GM04503 (cell line): ENCODE results near the gene CYBA.
"Not testable (repeated sequence)": the region's sequence is repeated elsewhere in the genome, so short reads cannot be mapped to it uniquely, and the experiment has no call there.

Experiments used
- DNase-seq: peaks from one replicate; pipeline ENCODE4 v3.0.0-alpha.2; 2012; ENCODE audit warnings: low read depth

Gene CYBA

DNA sequence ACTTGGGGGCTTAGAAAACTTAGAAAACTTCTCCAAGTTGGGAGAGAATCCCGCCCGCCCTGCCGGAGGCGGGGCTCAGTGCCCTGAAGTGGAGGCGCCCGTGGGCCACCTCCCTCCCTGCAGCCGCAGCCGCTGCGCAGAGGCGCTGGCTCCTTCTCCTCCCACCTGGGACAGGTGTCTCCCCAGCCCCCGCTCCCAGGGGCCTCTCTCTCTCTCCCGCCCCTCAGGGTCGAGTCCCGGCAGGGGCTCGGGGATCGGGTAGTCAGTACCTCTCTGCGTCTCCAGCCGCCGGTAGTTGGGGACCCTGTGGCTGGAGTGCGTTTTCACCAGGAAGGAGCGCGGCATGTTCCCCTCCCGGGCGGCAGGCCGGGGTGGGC, 35.2 kb upstream of the CYBA start:
- DNase-seq = no peak

GRCh38 chr16:88685156-88686061, 34.6 kb upstream of the CYBA start:
- no peak for DNase-seq

GRCh38 chr16:88684569-88685155, 33.8 kb upstream of the CYBA start:
- no peak for DNase-seq

GRCh38 chr16:88681709-88682451, 31.0 kb upstream of the CYBA start:
- no peak for DNase-seq

- DNase-seq = no peak
Observed at GRCh38 chr16:88681084-88681680, 30.3 kb upstream of the CYBA start.

DNA sequence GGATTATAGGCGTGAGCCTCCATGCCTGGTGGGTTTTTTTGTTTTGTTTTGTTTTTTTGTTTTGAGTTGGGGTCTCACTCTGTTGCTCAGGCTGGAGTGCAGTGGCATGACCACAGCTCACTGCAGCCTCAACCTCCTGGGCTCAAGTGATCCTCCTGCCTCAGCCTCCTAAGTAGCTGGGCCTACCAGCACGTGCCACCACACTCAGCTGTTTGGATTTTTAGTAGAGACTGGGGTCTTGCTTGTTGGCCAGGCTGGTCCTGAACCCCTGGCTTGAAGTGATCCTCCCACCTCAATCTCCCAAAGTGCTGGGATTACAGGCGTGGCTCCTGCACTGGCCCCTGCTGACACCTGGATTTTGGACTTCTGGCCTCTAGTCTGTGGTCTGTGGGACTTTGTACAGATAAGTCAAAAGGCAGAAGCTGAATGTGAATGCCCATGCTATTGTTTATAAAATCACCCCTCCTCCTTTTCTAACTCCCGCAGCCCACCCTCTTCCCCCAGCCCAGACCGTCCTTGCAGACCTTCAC, 29.8 kb upstream of the CYBA start:
- no peak for DNase-seq

GRCh38 chr16:88678224-88678979, 27.5 kb upstream of the CYBA start:
- no peak for DNase-seq

DNA sequence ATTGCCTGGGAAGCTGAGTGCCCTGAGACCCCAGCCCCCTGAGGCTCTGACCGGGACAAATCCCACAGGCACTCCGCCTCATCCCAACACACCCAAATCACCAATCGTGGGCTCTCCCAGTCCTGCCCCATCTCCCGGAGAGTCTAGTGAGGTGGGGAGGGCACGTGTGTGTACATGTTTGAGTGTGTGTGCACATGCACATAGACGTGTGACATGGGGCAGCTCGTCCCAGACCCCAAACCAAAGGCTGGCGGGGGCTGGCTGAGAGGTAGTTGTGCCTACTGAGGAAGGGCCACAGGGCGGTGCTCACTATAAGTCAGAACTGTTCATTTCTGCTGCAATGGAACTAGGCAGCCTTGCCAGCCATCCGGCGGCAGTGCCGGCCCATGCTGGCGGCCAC, 26.9 kb upstream of the CYBA start:
- DNase-seq = no peak

GRCh38 chr16:88676502-88677242, 25.8 kb upstream of the CYBA start:
- DNase-seq = no peak

GRCh38 chr16:88673716-88674379, 23.0 kb upstream of the CYBA start:
- no peak for DNase-seq

GRCh38 chr16:88672776-88673175, 21.9 kb upstream of the CYBA start:
- DNase-seq = no peak

DNA sequence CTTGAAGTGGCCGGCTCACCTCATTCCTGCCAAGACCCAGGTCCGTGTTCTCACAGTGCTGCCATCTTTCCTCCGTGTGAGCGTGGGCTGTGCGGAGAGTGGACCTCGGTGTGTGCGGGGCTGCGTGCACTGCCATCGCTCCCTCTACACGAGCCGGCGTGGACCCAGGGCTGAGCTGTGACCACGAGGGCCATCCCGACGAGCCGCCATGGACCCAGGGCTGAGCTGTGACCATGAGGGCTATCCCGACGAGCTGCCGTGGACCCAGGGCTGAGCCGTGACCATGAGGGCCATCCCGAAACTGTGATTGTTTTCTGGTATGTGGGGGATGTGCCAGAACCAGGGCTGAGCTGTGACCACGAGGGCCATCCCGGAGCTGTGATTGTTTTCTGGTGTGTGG, 21.0 kb upstream of the CYBA start:
- DNase-seq = no peak

DNA sequence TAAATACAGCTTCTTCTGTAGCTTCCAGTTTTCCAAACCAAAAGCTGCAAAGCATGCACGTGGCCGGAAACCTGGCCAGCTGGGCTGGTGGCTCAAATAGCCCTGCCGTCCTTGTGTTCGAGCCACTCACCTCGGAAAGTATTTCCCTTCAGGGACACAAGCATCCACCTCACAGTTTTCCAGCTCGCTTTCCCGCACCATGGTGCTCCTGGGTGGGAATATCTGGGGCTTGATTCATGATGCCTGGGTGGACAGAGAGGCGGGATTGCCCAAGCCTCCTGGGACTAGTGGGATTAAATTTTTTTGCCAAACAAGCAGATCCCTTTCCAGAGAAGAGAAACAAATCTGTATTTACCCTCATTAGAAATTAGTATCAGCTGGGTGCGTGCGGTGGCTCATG, 19.1 kb upstream of the CYBA start:
- DNase-seq = no peak

DNA sequence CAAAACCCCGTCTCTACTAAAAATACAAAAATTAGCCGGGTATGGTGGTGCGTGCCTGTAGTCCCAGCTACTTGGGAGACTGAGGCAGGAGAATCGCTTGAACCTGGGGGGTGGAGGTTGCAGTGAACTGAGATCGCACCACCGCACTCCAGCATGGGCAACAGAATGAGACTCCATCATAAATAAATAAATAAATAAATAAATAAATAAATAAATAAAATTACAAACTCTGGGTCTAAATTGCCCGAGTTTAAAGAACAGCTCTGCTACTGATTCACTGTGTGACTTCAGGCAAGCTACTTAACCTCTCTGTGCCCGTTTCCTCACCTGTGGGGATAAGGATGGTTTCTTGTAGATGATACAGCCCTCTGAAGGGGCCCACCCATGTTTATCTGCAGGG, 18.6 kb upstream of the CYBA start:
- not testable (repeated sequence) for DNase-seq

- no peak for DNase-seq
Observed at GRCh38 chr16:88667461-88667860, 16.6 kb upstream of the CYBA start.

DNA sequence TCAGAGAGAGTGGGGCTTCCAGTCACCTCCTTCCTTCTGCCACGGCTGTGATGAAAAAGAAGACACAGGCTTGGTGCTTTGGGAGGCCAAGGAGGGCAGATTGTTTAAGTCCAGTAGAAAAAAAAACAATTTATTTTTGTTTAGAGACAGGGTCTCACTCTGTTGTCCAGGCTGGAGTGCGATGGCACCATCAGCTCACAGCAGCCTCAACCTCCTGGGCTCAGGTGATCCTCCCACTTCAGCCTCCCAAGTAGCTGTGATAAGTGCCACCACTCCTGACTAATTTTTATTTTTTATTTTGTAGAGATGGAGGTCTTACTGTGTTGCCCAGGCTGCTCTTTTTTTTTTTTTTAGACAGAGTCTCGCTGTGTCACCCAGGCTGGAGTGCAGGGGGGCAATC, 14.7 kb upstream of the CYBA start:
- DNase-seq = no peak

- no peak for DNase-seq
Observed at GRCh38 chr16:88665148-88665547, 14.3 kb upstream of the CYBA start.

DNA sequence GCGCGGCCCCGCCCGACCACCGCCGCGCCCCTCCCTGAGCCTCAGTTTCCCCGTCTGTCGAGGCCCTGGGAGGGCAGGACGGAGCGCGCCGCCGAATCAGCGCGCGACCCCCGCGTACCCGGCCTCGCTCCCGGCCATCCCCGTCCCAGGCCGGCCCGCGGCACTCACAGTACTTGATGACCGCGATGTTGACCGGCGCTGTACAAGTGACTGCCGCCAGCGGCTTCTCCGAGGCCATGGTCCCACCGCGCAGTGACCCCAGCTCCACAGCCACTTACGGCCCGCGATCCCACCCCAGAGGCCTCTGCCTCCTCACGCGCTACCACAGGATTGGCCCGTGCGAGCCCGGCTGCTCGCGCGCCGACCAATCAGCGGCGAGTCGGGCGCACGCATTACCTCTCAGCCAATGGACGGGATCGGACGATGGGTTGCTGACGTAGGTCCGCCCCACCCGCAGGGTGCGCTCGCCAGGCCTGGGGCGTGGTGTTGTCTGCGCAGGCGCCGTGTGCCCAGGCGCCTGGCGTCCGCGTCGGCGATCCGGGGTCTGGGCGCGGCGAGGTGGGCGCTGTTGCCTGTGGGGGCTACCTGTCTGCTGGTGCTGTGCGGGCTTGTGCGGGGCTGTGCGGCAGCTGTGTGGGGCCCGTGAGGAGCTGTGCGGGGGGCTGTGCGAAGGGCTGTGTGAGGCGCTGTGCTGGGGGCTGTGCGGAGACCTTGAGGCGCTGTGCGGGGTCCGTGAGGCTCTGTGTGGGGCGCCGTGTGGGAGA, 12.2 kb upstream of the CYBA start, which contains the start of gene MVD:
TSS of gene MVD (minus strand) at position 249 of the 764 bp plus-strand sequence. CDS start at position 238, 11 bp downstream.
- DNase-seq = peak; percentile 74

DNA sequence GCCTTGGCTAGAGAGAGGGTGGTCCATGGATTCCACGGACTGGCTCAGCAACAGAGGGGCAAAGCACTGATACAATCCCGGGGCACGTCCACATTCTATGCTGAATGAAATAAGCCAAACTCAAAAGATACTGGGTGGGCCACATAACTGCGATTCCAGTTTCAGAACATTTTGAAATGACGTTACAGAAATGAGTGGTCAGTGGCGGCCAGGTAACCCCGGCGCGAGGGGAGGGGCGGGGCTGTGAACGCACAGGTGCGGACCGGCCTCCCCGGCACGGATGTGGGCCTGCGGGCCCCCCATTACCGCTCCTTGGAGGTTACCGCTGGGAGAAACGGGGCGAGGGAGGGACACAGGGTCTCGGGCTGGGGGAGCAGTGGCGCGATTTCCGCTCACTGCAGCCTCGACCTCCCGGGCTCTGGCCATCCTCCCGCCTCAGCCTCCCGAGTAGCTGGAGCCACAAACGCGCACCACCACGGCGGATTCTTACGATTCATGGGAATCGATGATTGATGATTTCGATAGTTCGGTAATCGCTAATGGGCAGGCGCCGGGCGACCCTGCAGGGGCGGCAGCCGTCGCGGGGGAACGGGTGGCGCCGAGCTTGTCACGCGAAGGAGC, 11.5 kb upstream of the CYBA start:
- no peak for DNase-seq
